Right atrium auricular region (tissue), 2 donors: ENCODE data around the gene GCH1. TPM values are rescaled to one million over a fixed set of nuclear protein-coding genes. Genes with fewer than 3 reads are reported as not detected.
"Not testable (repeated sequence)": the region's sequence is repeated elsewhere in the genome, so short reads cannot be mapped to it uniquely, and the experiment has no call there.

ENCODE experiments used
- DNase-seq: peaks from one replicate; pipeline ENCODE4 v3.0.0-alpha.2; 2019; ENCODE audit warnings: low spot score
- H3K27ac ChIP-seq, 2 donors: fragments of 200-600 bp; sonication (generic); 1 replicate in 1 of 2; 2 replicates in 1 of 2; pipeline ENCODE4 v1.5.1; 2016 to 2019
- H3K27me3 ChIP-seq, 2 donors: fragments of 200-600 bp; sonication (generic); one replicate each; pipeline versions ENCODE4 v1.5.1 to v1.6.0; 2017 to 2019
- H3K36me3 ChIP-seq: fragments of 200-600 bp; sonication (generic); one replicate; pipeline ENCODE4 v1.5.1; 2016
- H3K4me1 ChIP-seq, 2 donors: fragments of 200-600 bp; sonication (generic); one replicate each; pipeline versions ENCODE4 v1.5.1 to v1.6.0; 2017 to 2019
- H3K4me3 ChIP-seq, 2 donors: fragments of 200-600 bp; sonication (generic); 1 replicate in 1 of 2; 2 replicates in 1 of 2; pipeline ENCODE4 v1.5.1; 2017 to 2019; ENCODE audit warnings: mild to moderate bottlenecking in 1 of 2, moderate library complexity in 1 of 2
- H3K9me3 ChIP-seq, 2 donors: fragments of 200-600 bp; sonication (generic); one replicate each; pipeline ENCODE4 v1.5.1; 2019
- total RNA-seq, 2 donors: library from RNA; depleted of rRNA; stranded (reverse); fragments of >200 nt; gene quantifications; one replicate each; pipeline ENCODE4 v1.1.0, GENCODE V29; 2016
- TF ChIP-seq, protein P1 (sequence below), 2 donors: fragments of 200-600 bp; sonication (generic); IDR thresholded peaks; one replicate each; pipeline ENCODE4 v1.5.1; 2019; ENCODE audit warnings: antibody characterized with exemption in 2 of 2

The GCH1 gene
- total RNA-seq, 2 donors from 2014 or later = 2.4 to 3.8 TPM

DNA sequence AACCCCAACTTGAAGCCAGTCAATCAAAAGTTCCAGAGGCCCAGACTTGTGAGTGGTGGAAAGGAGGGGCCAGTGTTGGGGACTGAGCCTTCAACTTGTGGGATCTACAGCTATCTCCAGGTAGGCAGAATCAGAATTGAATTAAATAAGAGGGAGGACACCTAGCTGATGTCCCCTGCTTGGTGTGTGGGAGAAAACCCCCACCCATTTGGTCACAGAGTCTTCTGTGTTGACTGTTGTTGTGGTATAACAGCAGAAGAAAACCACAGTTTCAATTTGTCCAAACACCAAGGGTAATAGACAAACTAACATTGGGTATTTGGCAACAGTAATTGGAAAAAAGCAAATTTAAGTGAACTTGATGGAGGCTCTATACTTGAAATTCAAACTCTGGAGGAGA, 3.4 kb upstream of the GCH1 start:
- Histone ChIP-seq H3K9me3 (no peaks in the 10 kb centered on the region), H3K36me3 (no peaks in the 10 kb centered on the region), H3K27ac (no peak overlapping the region), H3K4me1 (peaks cover 0 to 4% of the 10 kb centered on the region in 2 donors), H3K4me3 (no peak overlapping the region), H3K27me3 (no peaks in the 10 kb centered on the region)
- TF ChIP-seq, protein P1, sequence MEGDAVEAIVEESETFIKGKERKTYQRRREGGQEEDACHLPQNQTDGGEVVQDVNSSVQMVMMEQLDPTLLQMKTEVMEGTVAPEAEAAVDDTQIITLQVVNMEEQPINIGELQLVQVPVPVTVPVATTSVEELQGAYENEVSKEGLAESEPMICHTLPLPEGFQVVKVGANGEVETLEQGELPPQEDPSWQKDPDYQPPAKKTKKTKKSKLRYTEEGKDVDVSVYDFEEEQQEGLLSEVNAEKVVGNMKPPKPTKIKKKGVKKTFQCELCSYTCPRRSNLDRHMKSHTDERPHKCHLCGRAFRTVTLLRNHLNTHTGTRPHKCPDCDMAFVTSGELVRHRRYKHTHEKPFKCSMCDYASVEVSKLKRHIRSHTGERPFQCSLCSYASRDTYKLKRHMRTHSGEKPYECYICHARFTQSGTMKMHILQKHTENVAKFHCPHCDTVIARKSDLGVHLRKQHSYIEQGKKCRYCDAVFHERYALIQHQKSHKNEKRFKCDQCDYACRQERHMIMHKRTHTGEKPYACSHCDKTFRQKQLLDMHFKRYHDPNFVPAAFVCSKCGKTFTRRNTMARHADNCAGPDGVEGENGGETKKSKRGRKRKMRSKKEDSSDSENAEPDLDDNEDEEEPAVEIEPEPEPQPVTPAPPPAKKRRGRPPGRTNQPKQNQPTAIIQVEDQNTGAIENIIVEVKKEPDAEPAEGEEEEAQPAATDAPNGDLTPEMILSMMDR (IDR thresholded peaks at IDR 0.05) = no peak
- no peak for DNase-seq

DNA sequence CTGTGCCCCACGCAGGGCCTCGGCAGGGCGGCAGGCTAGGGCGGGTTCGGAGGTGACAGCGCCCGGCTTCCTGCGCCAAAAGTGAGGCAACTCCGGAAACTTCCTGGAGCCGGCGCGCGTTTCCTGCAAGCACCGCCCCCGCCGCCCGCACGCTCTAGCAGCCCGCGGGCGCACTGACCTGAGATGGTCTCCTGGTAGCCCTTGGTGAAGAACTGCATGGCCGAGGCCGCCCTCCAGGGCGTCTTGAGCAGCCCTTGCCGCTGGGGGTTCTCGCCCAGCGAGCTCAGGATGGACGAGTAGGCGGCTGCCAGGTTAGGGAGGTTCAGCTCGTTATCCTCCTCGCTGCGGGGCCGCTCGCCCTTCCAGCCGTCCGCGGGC, 494 bp downstream of the GCH1 start:
- Histone ChIP-seq H3K4me3 (peak overlapping the region; percentile 70 to 75), H3K36me3 (no peaks in the 10 kb centered on the region), H3K9me3 (no peaks in the 10 kb centered on the region), H3K27ac (peak overlapping the region; percentile 75 to 81), H3K27me3 (no peaks in the 10 kb centered on the region), H3K4me1 (peaks cover 0 to 11% of the 10 kb centered on the region in 2 donors)
- DNase-seq = peak; percentile 84
- TF ChIP-seq, protein P1 (IDR thresholded peaks at IDR 0.05) = no peak

DNA sequence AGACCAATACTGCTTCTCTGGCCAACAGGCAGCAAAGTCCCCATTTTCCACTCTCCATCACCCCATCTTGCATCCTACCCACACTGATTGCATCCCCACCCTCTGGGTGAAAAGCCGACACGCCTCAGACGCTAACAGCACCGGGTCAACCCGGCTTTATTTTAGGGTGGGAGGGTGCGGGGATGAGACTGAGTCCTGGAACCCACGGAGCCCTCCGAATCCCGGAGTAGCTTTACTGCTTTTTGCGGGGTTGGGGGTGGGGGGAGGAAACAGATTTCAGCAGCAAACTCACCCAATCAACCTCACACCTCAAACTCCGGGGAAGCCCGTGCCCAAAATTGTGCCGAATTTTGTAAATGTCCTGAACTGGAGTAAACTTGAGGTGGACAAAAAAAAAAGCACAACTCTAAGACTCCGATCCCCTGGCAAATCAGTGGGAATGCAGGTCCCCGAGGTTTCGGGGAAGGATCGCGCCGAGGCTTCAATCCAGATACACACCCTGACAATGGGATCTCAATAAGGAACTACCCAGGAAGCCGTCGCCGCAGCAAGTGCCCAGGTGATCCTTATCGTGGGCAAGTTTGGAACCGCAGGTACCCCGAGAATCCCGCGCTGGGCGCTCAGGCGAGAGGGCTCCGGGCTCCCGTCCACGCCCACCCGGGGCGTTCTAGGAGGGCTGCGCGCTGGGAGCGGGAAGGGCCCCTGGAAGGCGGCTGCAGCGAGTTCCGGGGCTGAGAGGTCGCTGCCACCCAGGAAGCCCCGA, 1.1 kb downstream of the GCH1 start:
- H3K36me3 ChIP-seq = no peaks in the 10 kb centered on the region
- peak; percentile 59 for DNase-seq
- H3K4me3 ChIP-seq = peak overlapping the region; percentile 70 to 75
- peak overlapping the region; percentile 75 to 81 for H3K27ac ChIP-seq
- no peaks in the 10 kb centered on the region for H3K9me3 ChIP-seq
- TF ChIP-seq, protein P1 (IDR thresholded peaks at IDR 0.05) = no peak
- H3K27me3 ChIP-seq = no peaks in the 10 kb centered on the region
- H3K4me1 ChIP-seq = peaks cover 0 to 11% of the 10 kb centered on the region in 2 donors

DNA sequence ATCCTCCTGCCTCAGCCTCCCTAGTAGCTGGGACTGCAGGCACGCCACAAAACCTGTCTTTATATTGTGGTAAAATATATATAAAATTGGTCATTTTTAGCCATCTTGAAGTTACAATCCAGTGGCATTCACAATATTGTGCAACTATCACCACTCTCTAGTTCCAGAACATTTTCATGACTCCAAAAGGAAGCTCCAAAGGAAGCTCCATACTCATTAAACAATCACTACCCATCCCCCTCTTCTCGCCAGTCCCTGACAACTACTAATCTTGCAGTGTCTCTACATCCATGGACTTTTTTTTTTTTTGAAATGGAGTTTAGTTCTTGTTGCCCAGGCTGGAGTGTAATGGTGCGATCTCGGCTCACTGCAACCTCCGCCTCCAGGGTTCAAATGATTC, 3.1 kb downstream of the GCH1 start:
- Histone ChIP-seq H3K27ac (no peak overlapping the region), H3K4me1 (peaks cover 0 to 11% of the 10 kb centered on the region in 2 donors), H3K4me3 (no peak overlapping the region), H3K36me3 (no peaks in the 10 kb centered on the region), H3K9me3 (no peaks in the 10 kb centered on the region), H3K27me3 (no peaks in the 10 kb centered on the region)
- DNase-seq = no peak
- TF ChIP-seq, protein P1 (IDR thresholded peaks at IDR 0.05) = no peak

DNA sequence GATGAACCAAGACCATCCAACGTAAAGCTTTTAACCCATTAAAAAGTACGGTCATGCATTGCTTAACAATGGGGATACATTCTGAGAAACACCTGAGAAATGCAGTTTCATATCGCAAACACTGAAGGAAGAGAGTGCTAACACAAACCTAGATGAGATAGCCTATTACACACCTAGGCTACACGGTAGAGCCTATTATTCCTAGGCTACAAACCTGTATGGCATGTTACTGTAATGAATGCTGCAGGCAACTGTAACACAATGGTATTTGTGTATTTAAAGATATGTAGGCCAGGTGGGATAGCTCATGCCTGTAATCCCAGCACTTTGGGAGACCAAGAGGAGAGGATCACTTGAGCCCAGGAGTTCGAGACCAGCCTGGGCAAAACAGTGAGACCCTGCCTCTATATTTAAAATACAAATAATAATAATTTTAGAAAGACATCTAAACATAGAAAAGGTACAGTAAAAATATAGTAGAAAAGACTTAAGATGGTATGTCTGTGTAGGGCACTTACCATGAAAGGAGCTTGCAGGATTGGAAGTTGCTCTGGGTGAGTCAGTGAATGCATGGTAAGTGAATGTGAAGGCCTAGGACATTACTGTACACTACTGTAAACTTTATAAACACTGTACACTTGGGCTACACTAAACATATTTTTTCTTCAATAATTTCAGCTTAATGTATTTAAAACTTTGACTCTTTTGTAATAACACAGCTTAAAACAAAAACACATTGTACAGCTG, 4.6 kb downstream of the GCH1 start:
- peaks cover 0 to 11% of the 10 kb centered on the region in 2 donors for H3K4me1 ChIP-seq
- not testable (repeated sequence) for H3K36me3 ChIP-seq, H3K27ac ChIP-seq, H3K9me3 ChIP-seq, DNase-seq, H3K27me3 ChIP-seq, H3K4me3 ChIP-seq

DNA sequence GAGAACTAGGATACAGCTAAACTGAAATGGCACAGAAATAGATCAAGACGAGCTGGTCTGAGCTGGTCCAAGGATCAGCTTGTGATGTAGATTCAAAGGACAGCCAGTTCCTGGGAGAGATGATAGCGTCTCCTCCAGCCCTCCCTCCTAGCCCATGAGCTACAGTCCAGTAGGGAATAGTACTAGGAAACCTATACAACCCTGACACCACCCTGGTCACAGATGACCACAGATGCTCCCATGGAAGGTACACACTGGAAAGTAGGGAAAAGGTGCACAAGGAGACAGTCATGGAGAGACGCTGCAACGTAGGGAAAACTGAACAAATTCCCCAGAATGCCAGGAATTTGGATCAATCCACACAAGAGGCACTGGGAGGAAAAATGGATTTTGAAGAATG, 6.9 kb downstream of the GCH1 start:
- Histone ChIP-seq H3K27ac (no peak overlapping the region), H3K27me3 (no peaks in the 10 kb centered on the region), H3K4me3 (no peak overlapping the region), H3K9me3 (no peaks in the 10 kb centered on the region), H3K4me1 (peaks cover 0 to 3% of the 10 kb centered on the region in 2 donors), H3K36me3 (no peaks in the 10 kb centered on the region)
- TF ChIP-seq, protein P1 (IDR thresholded peaks at IDR 0.05) = no peak
- no peak for DNase-seq
